Vagina (tissue), 2 donors: ENCODE data around the gene PAAF1.

Source experiments
- POLR2AphosphoS5 ChIP-seq, 2 donors: sonication (generic); formaldehyde crosslinking; IDR thresholded peaks; one replicate each; pipeline ENCODE4 v1.9.0; 2017; ENCODE audit warnings: antibody characterized with exemption in 2 of 2, mild to moderate bottlenecking in 2 of 2, low read depth in 1 of 2; ENCODE audit not compliant: insufficient read depth in 1 of 2
- TF ChIP-seq, protein P1 (sequence below), 3 experiments: fragments of 450-650 bp in 2 of 3; fragments of 200-600 bp in 1 of 3; sonication (generic) in 1 of 3; IDR thresholded peaks; one replicate each; pipeline ENCODE4 v1.5.1; 2017 to 2019; ENCODE audit warnings: antibody characterized with exemption in 3 of 3, mild to moderate bottlenecking in 2 of 3, moderate library complexity in 2 of 3

DNA sequence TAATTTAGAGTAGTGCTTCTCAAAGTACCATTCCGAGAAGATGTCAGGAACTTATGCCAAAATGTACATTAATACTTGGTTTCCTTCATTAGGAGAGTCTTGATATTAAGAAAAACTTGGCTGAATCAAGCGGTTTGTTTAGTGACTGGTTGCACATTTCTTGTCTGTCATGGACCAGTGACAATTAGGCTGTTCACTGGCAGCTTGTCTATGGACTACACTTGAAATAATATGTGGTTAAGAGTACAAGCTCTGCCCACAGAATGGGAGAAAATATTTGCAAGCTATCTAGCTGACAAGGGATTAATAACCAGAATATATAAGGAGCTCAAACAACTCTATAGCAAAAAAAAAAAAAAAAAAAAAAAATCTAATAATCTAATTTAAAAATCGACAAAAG lies 24.8 kb upstream of the PAAF1 start:
- TF ChIP-seq POLR2AphosphoS5 (IDR thresholded peaks at IDR 0.05; ENCODE audit: insufficient read depth in 1 of 2, low read depth in 1 of 2), result no peak
- TF ChIP-seq, protein P1, sequence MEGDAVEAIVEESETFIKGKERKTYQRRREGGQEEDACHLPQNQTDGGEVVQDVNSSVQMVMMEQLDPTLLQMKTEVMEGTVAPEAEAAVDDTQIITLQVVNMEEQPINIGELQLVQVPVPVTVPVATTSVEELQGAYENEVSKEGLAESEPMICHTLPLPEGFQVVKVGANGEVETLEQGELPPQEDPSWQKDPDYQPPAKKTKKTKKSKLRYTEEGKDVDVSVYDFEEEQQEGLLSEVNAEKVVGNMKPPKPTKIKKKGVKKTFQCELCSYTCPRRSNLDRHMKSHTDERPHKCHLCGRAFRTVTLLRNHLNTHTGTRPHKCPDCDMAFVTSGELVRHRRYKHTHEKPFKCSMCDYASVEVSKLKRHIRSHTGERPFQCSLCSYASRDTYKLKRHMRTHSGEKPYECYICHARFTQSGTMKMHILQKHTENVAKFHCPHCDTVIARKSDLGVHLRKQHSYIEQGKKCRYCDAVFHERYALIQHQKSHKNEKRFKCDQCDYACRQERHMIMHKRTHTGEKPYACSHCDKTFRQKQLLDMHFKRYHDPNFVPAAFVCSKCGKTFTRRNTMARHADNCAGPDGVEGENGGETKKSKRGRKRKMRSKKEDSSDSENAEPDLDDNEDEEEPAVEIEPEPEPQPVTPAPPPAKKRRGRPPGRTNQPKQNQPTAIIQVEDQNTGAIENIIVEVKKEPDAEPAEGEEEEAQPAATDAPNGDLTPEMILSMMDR (IDR thresholded peaks at IDR 0.05), result no peak
